ENCODE data around the gene MST1. TPM values are rescaled to one million over a fixed set of nuclear protein-coding genes. Genes with fewer than 3 reads are reported as not detected.

Gene MST1
- total and polyA plus RNA-seq, 12 donors, result 7.5 to 241 (median 48.4) TPM

DNA sequence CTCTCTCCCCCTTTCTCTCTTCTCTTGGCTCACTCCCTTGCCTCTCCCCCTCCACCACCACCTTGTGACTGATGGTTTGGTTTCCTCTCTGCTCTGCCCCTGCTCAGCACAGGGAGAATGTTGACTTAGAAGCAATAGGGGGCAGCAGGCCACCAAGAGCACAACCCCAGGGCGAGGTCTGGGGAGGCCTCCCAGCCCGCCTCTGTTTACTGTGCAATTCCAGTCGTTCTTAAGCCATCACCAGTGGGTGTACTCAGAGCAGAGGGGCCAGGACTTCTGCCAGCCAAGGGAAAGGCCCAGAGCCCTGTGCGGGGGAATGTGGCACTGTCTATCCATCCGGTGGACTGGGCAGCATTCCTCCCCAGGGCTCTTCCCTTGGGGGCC is 20.9 kb downstream of the MST1 start:
- intact Hi-C loops (cut with DNase I), result loop anchor here in 1 of 2 donors (5.0 kb wide), 1 partner anchor 136 kb away; no protein-coding TSS in a partner anchor
- no peak for TF ChIP-seq POLR2A (IDR thresholded peaks at IDR 0.05)
- H3K27me3 ChIP-seq, result no peaks in the 10 kb centered on the region

DNA sequence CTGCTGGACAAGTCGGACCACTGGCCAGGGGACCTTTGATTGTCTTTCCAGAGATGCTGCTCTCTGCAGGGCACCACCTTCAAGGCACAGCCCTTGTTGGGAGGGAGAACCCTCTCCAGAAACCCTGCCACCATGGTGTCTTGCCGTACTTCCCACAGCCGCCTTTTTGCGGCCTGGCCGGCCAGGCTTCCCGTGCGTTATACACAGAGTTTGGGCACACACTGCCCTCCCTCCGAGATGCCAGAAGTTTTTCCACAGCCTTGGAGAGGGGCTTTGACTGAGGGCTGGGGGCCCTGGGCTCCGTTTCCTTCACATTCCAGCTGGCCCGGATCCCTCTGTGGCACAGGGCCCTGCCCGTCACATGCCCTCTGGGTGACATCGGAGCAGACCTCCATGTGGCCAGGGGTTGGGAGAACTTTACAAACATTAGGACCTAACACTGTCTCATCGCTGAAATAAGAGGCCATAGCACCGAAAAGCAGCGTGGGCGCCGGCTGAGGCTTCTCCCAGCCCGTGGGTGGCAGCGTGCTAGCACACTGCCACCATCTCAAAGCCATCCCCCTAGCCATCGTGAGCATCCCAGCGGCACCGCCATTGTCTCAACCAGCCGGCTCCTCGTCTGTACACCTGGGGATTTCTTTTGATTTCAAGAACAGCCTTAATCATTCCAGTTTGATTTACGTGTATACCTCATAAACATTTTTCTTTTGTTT is 21.4 kb downstream of the MST1 start:
- Histone ChIP-seq H3K4me3 (no peak overlapping the region), H3K9me3 (replicated peaks in 1 of 3) (no peaks in the 10 kb centered on the region), H3K36me3 (replicated peaks in 1 of 2) (no peaks in the 10 kb centered on the region), H3K4me1 (replicated peaks in 1 of 2) (peaks cover 0 to 10% of the 10 kb centered on the region in 2 donors), H3K27ac (no peak overlapping the region), H3K27me3 (no peaks in the 10 kb centered on the region)
- DNase-seq, result no peak
- WGBS, 4 donors, result 80 to 87% (median 85%) methylated on average over 15 to 25 of the region's 25 CpGs
- TF ChIP-seq POLR2A (IDR thresholded peaks at IDR 0.05), result no peak
- intact Hi-C loops (cut with DNase I), result loop anchor here in 1 of 2 donors (5.0 kb wide), 1 partner anchor 136 kb away; no protein-coding TSS in a partner anchor

More for the DNA sequence above, 20.9 kb downstream of the MST1 start:
- H3K4me1 ChIP-seq (replicated peaks in 1 of 2), result peaks cover 4 to 14% of the 10 kb centered on the region in 2 donors
- 46 to 61% (median 60%) methylated on average over 4 to 5 of the region's 5 CpGs for WGBS, 4 donors
- no peak overlapping the region for H3K27ac ChIP-seq
- no peak for DNase-seq
- H3K9me3 ChIP-seq (replicated peaks in 1 of 3), result no peaks in the 10 kb centered on the region
- H3K4me3 ChIP-seq, result no peak overlapping the region
- H3K36me3 ChIP-seq (replicated peaks in 1 of 2), result no peaks in the 10 kb centered on the region

DNA sequence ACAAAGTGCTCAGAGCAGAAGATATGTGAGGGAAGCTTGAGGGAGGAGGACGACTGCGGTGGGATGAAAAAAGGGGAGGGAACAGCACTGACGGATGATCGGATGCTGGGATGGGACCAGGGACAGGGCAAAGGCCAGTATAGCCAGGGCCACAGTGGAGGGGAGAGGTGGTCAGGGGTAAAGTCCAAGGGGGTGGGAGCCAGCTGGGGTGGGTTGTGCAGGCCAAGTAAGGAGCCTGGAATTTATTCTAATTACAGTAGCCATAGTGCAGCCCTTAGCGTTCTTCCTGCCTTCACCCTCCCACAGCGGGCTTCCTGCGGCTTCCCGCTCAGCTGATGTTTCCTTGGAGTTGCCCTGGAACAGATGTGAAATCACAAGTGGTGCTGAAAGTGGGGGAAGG is 22.7 kb downstream of the MST1 start:
- H3K27ac ChIP-seq, result no peak overlapping the region
- H3K36me3 ChIP-seq (replicated peaks in 1 of 2), result no peaks in the 10 kb centered on the region
- 46 to 84% (median 68%) methylated on average over 6 to 8 of the region's 8 CpGs for WGBS, 4 donors
- H3K4me3 ChIP-seq, result no peak overlapping the region
- no peak for DNase-seq
- H3K4me1 ChIP-seq (replicated peaks in 1 of 2), result peaks cover 0 to 11% of the 10 kb centered on the region in 2 donors
- no peaks in the 10 kb centered on the region for H3K9me3 ChIP-seq (replicated peaks in 1 of 3)
- intact Hi-C loops (cut with DNase I), result loop anchor here in 1 of 2 donors (5.0 kb wide), 1 partner anchor 134 kb away; no protein-coding TSS in a partner anchor
- TF ChIP-seq POLR2A (IDR thresholded peaks at IDR 0.05), result no peak
- TF ChIP-seq, protein P1, sequence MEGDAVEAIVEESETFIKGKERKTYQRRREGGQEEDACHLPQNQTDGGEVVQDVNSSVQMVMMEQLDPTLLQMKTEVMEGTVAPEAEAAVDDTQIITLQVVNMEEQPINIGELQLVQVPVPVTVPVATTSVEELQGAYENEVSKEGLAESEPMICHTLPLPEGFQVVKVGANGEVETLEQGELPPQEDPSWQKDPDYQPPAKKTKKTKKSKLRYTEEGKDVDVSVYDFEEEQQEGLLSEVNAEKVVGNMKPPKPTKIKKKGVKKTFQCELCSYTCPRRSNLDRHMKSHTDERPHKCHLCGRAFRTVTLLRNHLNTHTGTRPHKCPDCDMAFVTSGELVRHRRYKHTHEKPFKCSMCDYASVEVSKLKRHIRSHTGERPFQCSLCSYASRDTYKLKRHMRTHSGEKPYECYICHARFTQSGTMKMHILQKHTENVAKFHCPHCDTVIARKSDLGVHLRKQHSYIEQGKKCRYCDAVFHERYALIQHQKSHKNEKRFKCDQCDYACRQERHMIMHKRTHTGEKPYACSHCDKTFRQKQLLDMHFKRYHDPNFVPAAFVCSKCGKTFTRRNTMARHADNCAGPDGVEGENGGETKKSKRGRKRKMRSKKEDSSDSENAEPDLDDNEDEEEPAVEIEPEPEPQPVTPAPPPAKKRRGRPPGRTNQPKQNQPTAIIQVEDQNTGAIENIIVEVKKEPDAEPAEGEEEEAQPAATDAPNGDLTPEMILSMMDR (IDR thresholded peaks at IDR 0.05), result no peak
- no peaks in the 10 kb centered on the region for H3K27me3 ChIP-seq

DNA sequence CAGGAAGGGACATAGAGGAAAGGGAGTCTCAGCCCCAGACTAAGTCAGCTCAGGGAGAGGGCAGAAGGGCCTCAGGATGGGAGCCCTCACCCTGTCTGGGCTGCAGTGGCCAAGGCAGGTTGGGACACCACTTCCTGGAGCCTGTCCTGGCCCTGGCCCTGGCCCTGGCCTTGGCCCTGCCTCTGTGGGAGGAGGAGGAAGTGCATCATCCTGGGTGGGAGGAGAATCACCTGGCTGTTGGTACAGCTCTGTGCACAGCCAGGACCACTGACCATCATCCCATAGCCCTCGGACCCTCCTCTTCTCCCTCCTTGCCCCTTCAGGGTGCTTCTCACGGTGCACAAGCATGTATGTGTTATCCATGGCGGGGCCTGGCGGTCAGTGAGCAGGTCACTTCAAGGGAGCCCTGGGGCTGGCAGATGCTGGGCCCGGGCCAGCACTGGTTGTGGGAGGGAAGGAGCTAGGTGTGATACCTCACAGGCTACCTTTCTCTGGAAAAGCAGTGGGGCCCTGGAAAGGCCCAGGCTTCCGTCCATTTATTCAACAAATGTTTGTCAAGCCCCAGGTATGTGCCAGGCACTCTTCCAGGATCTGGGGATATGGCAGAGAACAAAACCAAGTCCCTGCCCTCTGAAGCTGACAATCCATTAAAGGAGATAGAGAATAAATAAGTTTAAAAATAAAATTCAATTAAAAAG is 23.3 kb downstream of the MST1 start:
- no peak for TF ChIP-seq POLR2A (IDR thresholded peaks at IDR 0.05)
- TF ChIP-seq, protein P1 (IDR thresholded peaks at IDR 0.05), result no peak
- DNase-seq, result peak in 1 of 7 donors; percentile 28
- no peak overlapping the region for H3K27ac ChIP-seq
- H3K4me3 ChIP-seq, result no peak overlapping the region
- intact Hi-C loops (cut with DNase I), result loop anchor here in 1 of 2 donors (5.0 kb wide), 1 partner anchor 134 kb away; no protein-coding TSS in a partner anchor
- no peaks in the 10 kb centered on the region for H3K36me3 ChIP-seq (replicated peaks in 1 of 2)
- 80 to 92% (median 89%) methylated on average over 3 to 6 of the region's 6 CpGs for WGBS, 4 donors
- no peaks in the 10 kb centered on the region for H3K27me3 ChIP-seq
- H3K9me3 ChIP-seq (replicated peaks in 1 of 3), result no peaks in the 10 kb centered on the region
- H3K4me1 ChIP-seq (replicated peaks in 1 of 2), result peaks cover 0 to 11% of the 10 kb centered on the region in 2 donors

DNA sequence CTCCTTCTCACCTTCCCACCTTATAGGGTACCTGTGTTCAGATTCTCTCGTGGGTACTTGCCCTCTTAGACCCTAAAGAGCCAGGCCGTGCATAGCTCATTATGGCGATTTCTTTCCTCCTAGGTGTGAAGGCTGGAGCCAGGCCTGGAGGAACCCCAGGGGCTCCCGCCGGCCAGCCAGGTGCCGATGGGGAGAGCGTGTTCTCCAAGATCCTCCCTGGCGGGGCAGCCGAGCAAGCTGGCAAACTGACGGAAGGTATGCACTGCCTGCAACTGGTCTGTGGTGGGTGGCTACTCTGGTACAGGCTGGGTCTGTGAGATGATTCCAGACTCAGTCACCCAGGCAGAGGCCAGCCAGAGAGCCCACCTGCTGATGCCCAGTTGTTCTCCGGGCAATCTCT is 25.0 kb downstream of the MST1 start:
- no peak for DNase-seq
- no peak overlapping the region for H3K4me3 ChIP-seq
- H3K36me3 ChIP-seq (replicated peaks in 1 of 2), result no peaks in the 10 kb centered on the region
- no peaks in the 10 kb centered on the region for H3K9me3 ChIP-seq (replicated peaks in 1 of 3)
- no peak for TF ChIP-seq POLR2A (IDR thresholded peaks at IDR 0.05)
- TF ChIP-seq, protein P1 (IDR thresholded peaks at IDR 0.05), result no peak
- H3K4me1 ChIP-seq (replicated peaks in 1 of 2), result peaks cover 0 to 11% of the 10 kb centered on the region in 2 donors
- 86 to 95% (median 94%) methylated on average over 11 of the region's 11 CpGs for WGBS, 4 donors
- no peak overlapping the region for H3K27ac ChIP-seq
- no peaks in the 10 kb centered on the region for H3K27me3 ChIP-seq
- intact Hi-C loops (cut with DNase I), result no loop called here

Measured in adrenal gland (tissue), 12 donors.